OCI-LY1 (cell line): ENCODE results near the gene TNNI2.

ENCODE experiments used
- H2AFZ ChIP-seq: fragments of 200-600 bp; sonication (generic), shearing (Covaris generic); 2 replicates; pipeline ENCODE4 v1.6.0; 2014; ENCODE audit warnings: antibody characterized with exemption, mild to moderate bottlenecking, low read length
- H3F3A ChIP-seq: fragments of 200-600 bp; sonication (generic), shearing (Covaris generic); 2 replicates; pipeline ENCODE4 v1.6.0; 2014; ENCODE audit warnings: mild to moderate bottlenecking, antibody characterized with exemption, low read length, moderate library complexity; ENCODE audit not compliant: insufficient read depth
- H3K27ac ChIP-seq: fragments of 200-600 bp; sonication (generic); 2 replicates; pipeline ENCODE4 v1.5.1; 2014; ENCODE audit warnings: low read length, mixed run types, mild to moderate bottlenecking, low read depth; ENCODE audit not compliant: poor library complexity, severe bottlenecking
- H3K27me3 ChIP-seq: fragments of 200-600 bp; sonication (generic); 2 replicates; pipeline ENCODE4 v1.6.0; 2014; ENCODE audit warnings: antibody characterized with exemption, mild to moderate bottlenecking, low read length, moderate library complexity; ENCODE audit not compliant: insufficient read depth
- H3K36me3 ChIP-seq: fragments of 200-600 bp; sonication (generic); 2 replicates; pipeline ENCODE4 v1.6.1; 2014; ENCODE audit warnings: mild to moderate bottlenecking, antibody characterized with exemption, low read length, moderate library complexity, mixed read lengths; ENCODE audit not compliant: insufficient read depth
- H3K4me1 ChIP-seq: fragments of 200-600 bp; sonication (generic); 2 replicates; pipeline ENCODE4 v1.5.1; 2014; ENCODE audit warnings: mild to moderate bottlenecking, low read length, moderate library complexity; ENCODE audit not compliant: insufficient read depth, severe bottlenecking
- H3K4me2 ChIP-seq: fragments of 200-600 bp; sonication (generic), shearing (Covaris generic); 2 replicates; pipeline ENCODE4 v1.6.1; 2014; ENCODE audit warnings: low read length
- H3K4me3 ChIP-seq: fragments of 200-600 bp; sonication (generic); 2 replicates; pipeline ENCODE4 v1.5.1; 2014; ENCODE audit warnings: low read length, low read depth, mild to moderate bottlenecking, mixed read lengths; ENCODE audit not compliant: poor library complexity, severe bottlenecking
- H3K79me2 ChIP-seq: fragments of 200-600 bp; shearing (Covaris generic); 2 replicates; pipeline ENCODE4 v1.6.1; 2016; ENCODE audit warnings: mixed run types, low read length, mixed read lengths; ENCODE audit not compliant: insufficient read depth
- H3K9ac ChIP-seq: fragments of 200-600 bp; sonication (generic), shearing (Covaris generic); 2 replicates; pipeline ENCODE4 v1.6.1; 2014; ENCODE audit warnings: mild to moderate bottlenecking, low read length, mixed read lengths
- H3K9me2 ChIP-seq: fragments of 200-600 bp; sonication (generic), shearing (Covaris generic); 2 replicates; pipeline ENCODE4 v1.6.1; 2014; ENCODE audit warnings: low read depth, mild to moderate bottlenecking, low read length, mixed read lengths
- H3K9me3 ChIP-seq: fragments of 200-600 bp; shearing (Covaris generic); 2 replicates; pipeline ENCODE4 v1.6.1; 2014; ENCODE audit warnings: low read length, mixed read lengths
- H4K20me1 ChIP-seq: fragments of 200-600 bp; sonication (generic), shearing (Covaris generic); 2 replicates; pipeline ENCODE4 v1.6.0; 2016; ENCODE audit warnings: mild to moderate bottlenecking, low read length; ENCODE audit not compliant: insufficient read depth
- EZH2 ChIP-seq: fragments of 200-600 bp; sonication (generic), shearing (Covaris generic); IDR thresholded peaks from 2 replicates; pipeline ENCODE4 v1.8.0; 2017; ENCODE audit warnings: borderline replicate concordance, mixed run types, mild to moderate bottlenecking, antibody characterized with exemption, low read length, moderate library complexity, mixed read lengths
- TF ChIP-seq, protein P1 (sequence below): fragments of 200-600 bp; sonication (generic), shearing (Covaris generic); IDR thresholded peaks from 2 replicates; pipeline ENCODE4 v1.5.1; 2017; ENCODE audit warnings: mild to moderate bottlenecking, antibody characterized with exemption, low read length, moderate library complexity, mixed read lengths

The TNNI2 gene

GRCh38 chr11:1889224-1889930 is 50.6 kb downstream of the TNNI2 start:
- H3K36me3 ChIP-seq, result peaks cover 56% of the 10 kb centered on the region
- H3K4me3 ChIP-seq, result no peak overlapping the region
- no peaks in the 10 kb centered on the region for H4K20me1 ChIP-seq
- H2AFZ ChIP-seq, result no peak overlapping the region
- H3K4me2 ChIP-seq, result no peak overlapping the region
- no peaks in the 10 kb centered on the region for H3K9me2 ChIP-seq
- no peaks in the 10 kb centered on the region for H3F3A ChIP-seq
- H3K9ac ChIP-seq, result no peak overlapping the region
- H3K4me1 ChIP-seq, result no peaks in the 10 kb centered on the region
- no peak overlapping the region for H3K27ac ChIP-seq
- H3K79me2 ChIP-seq, result no peaks in the 10 kb centered on the region
- H3K9me3 ChIP-seq, result no peaks in the 10 kb centered on the region
- TF ChIP-seq, protein P1, sequence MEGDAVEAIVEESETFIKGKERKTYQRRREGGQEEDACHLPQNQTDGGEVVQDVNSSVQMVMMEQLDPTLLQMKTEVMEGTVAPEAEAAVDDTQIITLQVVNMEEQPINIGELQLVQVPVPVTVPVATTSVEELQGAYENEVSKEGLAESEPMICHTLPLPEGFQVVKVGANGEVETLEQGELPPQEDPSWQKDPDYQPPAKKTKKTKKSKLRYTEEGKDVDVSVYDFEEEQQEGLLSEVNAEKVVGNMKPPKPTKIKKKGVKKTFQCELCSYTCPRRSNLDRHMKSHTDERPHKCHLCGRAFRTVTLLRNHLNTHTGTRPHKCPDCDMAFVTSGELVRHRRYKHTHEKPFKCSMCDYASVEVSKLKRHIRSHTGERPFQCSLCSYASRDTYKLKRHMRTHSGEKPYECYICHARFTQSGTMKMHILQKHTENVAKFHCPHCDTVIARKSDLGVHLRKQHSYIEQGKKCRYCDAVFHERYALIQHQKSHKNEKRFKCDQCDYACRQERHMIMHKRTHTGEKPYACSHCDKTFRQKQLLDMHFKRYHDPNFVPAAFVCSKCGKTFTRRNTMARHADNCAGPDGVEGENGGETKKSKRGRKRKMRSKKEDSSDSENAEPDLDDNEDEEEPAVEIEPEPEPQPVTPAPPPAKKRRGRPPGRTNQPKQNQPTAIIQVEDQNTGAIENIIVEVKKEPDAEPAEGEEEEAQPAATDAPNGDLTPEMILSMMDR, result no peak
- TF ChIP-seq EZH2, result no peak
- no peaks in the 10 kb centered on the region for H3K27me3 ChIP-seq

DNA sequence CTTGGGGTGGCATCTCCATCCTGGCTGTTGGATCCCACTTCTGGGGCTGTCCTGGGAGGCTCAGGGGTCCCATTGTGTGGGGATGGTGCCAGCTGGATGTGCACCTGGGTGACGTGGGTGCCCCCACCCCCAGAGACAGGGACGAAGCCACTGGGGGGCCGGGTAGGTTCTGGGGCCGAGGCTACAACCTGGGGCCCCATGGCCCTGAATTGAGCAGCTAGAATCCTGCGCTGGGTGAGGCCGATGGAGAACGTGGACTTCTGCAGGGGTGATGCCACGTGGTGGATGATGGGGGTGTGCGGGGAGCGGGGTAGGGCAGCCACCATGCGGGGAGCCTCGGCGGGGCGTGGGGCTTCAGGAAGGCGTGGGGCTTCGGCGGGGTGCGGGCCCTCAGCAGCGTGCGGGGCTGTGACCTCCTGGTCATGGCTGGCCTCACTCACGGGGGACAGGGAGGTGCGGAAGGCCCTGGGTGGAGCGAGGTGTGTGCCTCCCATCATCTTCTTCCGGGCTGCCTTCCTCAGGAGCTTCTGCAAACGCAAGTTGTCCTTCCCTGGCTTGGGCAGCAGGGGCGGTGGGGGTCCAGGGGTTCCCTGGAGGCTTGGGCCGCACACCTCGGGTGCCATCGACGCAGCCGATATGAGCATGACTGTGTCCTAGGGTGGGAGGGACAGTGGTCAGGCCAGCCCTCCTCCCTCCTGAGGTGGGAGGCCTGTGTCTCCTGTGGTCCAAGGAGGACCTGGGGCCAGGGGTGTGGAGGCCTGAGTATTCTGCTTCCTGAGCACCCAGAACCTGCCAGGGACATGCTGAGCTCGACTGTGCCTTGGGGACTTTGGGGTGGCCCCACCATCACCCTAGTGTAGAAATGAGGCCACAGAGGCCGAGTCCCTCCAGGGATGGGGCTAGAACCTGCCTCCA is 51.4 kb downstream of the TNNI2 start:
- Histone ChIP-seq H3K36me3 (peaks cover 48% of the 10 kb centered on the region), H3K79me2 (no peaks in the 10 kb centered on the region), H3K4me2 (no peak overlapping the region), H3K9me3 (no peaks in the 10 kb centered on the region), H3F3A (no peaks in the 10 kb centered on the region), H3K4me3 (no peak overlapping the region), H2AFZ (no peak overlapping the region), H3K4me1 (no peaks in the 10 kb centered on the region), H3K9me2 (no peaks in the 10 kb centered on the region), H3K27me3 (no peaks in the 10 kb centered on the region), H3K9ac (no peak overlapping the region), H3K27ac (no peak overlapping the region), H4K20me1 (no peaks in the 10 kb centered on the region)
- TF ChIP-seq, protein P1, result no peak
- TF ChIP-seq EZH2, result no peak
